GM23338 (cell line): ENCODE results near the gene CCDC127. TPM values are rescaled to one million over a fixed set of nuclear protein-coding genes. Genes with fewer than 3 reads are reported as not detected.
A peak's percentile ranks its signal among the peaks of the same experiment; 100 is the strongest.

Source experiments
- ATAC-seq: fragments of 200-7000 bp; cut with Tn5 transposase; 3 replicates; pipeline ENCODE4 v1.9.1; 2020
- DNase-seq: peaks from one replicate; pipeline ENCODE4 v3.0.0-alpha.2; 2015; ENCODE audit warnings: low spot score
- H2AFZ ChIP-seq: fragments of 200-600 bp; sonication (generic); 2 replicates; pipeline ENCODE4 v1.8.0; 2016; ENCODE audit warnings: antibody characterized with exemption, mild to moderate bottlenecking, moderate library complexity
- H3F3A ChIP-seq: fragments of 200-600 bp; sonication (generic); replicated peaks from 2 replicates; pipeline ENCODE4 v1.8.0; 2017; ENCODE audit warnings: antibody characterized with exemption, mixed run types, low read depth
- H3K27ac ChIP-seq: fragments of 200-600 bp; sonication (generic); 2 replicates; pipeline ENCODE4 v1.6.1; 2016; ENCODE audit warnings: low read depth
- H3K27me3 ChIP-seq: fragments of 200-600 bp; sonication (generic); 2 replicates; pipeline ENCODE4 v1.8.0; 2016; ENCODE audit warnings: mild to moderate bottlenecking, mixed run types, moderate library complexity; ENCODE audit not compliant: insufficient read depth
- H3K36me3 ChIP-seq: fragments of 200-600 bp; sonication (generic); 2 replicates; pipeline ENCODE4 v1.8.0; 2016; ENCODE audit warnings: mild to moderate bottlenecking; ENCODE audit not compliant: insufficient read depth
- H3K4me1 ChIP-seq: fragments of 200-600 bp; sonication (generic); 2 replicates; pipeline ENCODE4 v1.8.0; 2016; ENCODE audit warnings: mild to moderate bottlenecking, moderate library complexity; ENCODE audit not compliant: insufficient read depth
- H3K4me2 ChIP-seq: fragments of 200-600 bp; sonication (generic); 2 replicates; pipeline ENCODE4 v1.7.1; 2017; ENCODE audit warnings: mixed run types
- H3K4me3 ChIP-seq: fragments of 200-600 bp; sonication (generic); 2 replicates; pipeline ENCODE4 v1.6.1; 2016; ENCODE audit warnings: mixed run types
- H3K79me2 ChIP-seq: fragments of 200-600 bp; sonication (generic); replicated peaks from 2 replicates; pipeline ENCODE4 v1.8.0; 2017; ENCODE audit warnings: mild to moderate bottlenecking; ENCODE audit not compliant: insufficient read depth
- H3K9me2 ChIP-seq: fragments of 200-600 bp; sonication (generic); 2 replicates; pipeline ENCODE4 v1.8.0; 2017; ENCODE audit not compliant: insufficient read depth
- H4K20me1 ChIP-seq: fragments of 200-600 bp; sonication (generic); replicated peaks from 2 replicates; pipeline ENCODE4 v1.8.0; 2017; ENCODE audit warnings: mild to moderate bottlenecking; ENCODE audit not compliant: insufficient read depth
- H3K27ac Mint-ChIP-seq: 2 replicates; pipeline ENCODE4 v1.8.0; 2020; ENCODE audit warnings: inconsistent platforms, mild to moderate bottlenecking, moderate library complexity, mixed read lengths
- H3K27me3 Mint-ChIP-seq: 3 replicates; pipeline ENCODE4 v1.8.0; 2022; ENCODE audit warnings: low read depth, mild to moderate bottlenecking, moderate library complexity, mixed read lengths, inconsistent platforms; ENCODE audit not compliant: insufficient read depth, poor library complexity
- H3K36me3 Mint-ChIP-seq: 3 replicates; pipeline ENCODE4 v1.8.0; 2021; ENCODE audit warnings: low read depth, mild to moderate bottlenecking, inconsistent platforms, moderate library complexity, mixed read lengths
- H3K4me1 Mint-ChIP-seq: 3 replicates; pipeline ENCODE4 v1.8.0; 2020; ENCODE audit warnings: mild to moderate bottlenecking, inconsistent platforms, mixed read lengths
- H3K4me3 Mint-ChIP-seq: 3 replicates; pipeline ENCODE4 v1.8.0; 2021; ENCODE audit warnings: moderate library complexity, mild to moderate bottlenecking, inconsistent platforms, mixed read lengths
- H3K9me3 Mint-ChIP-seq: 3 replicates; pipeline ENCODE4 v1.8.0; 2020; ENCODE audit warnings: moderate library complexity, mild to moderate bottlenecking, inconsistent platforms, mixed read lengths
- CREB1 ChIP-seq: fragments of 250-450 bp; sonication (Bioruptor Pico); IDR thresholded peaks from 2 replicates; pipeline ENCODE4 v1.5.0; 2020; ENCODE audit warnings: low read depth, mild to moderate bottlenecking, moderate library complexity
- ETS1 ChIP-seq: IDR thresholded peaks from 2 replicates; pipeline ENCODE4 v1.6.1; 2016; ENCODE audit warnings: antibody characterized with exemption
- EZH2phosphoT487 ChIP-seq: fragments of 200-600 bp; sonication (generic); IDR thresholded peaks from one replicate; pipeline ENCODE4 v1.8.1; 2018; ENCODE audit warnings: antibody characterized with exemption; ENCODE audit not compliant: unreplicated experiment
- JUNB ChIP-seq: IDR thresholded peaks from one replicate; pipeline ENCODE4 v1.6.1; 2016; ENCODE audit warnings: antibody characterized with exemption; ENCODE audit not compliant: unreplicated experiment
- NANOG ChIP-seq: IDR thresholded peaks from 2 replicates; pipeline ENCODE4 v1.6.1; 2016; ENCODE audit warnings: antibody characterized with exemption, borderline replicate concordance
- POLR2AphosphoS5 ChIP-seq: IDR thresholded peaks from 2 replicates; pipeline ENCODE4 v1.6.1; 2016; ENCODE audit warnings: antibody characterized with exemption, low read depth
- REST ChIP-seq: IDR thresholded peaks from one replicate; pipeline ENCODE4 v1.6.1; 2018; ENCODE audit warnings: antibody characterized with exemption; ENCODE audit not compliant: unreplicated experiment
- ZNF114 ChIP-seq: fragments of 250-450 bp; sonication (Bioruptor Pico); IDR thresholded peaks from 2 replicates; pipeline ENCODE4 v1.5.0; 2020; ENCODE audit warnings: mild to moderate bottlenecking, moderate library complexity
- ZNF331 ChIP-seq: fragments of 250-450 bp; sonication (Bioruptor Pico); IDR thresholded peaks from 2 replicates; pipeline ENCODE4 v1.5.0; 2020; ENCODE audit warnings: low read depth, mild to moderate bottlenecking, moderate library complexity
- ZNF462 ChIP-seq: fragments of 250-450 bp; sonication (Bioruptor Pico); IDR thresholded peaks from 2 replicates; pipeline ENCODE4 v1.5.0; 2020; ENCODE audit warnings: mild to moderate bottlenecking, moderate library complexity
- polyA plus RNA-seq: library from polyadenylated mRNA; unstranded; fragments of >200 nt; fragmentation: Nextera tagmentation; extraction: Ambion mirVana; gene quantifications from 2 replicates; pipeline ENCODE4 v1.2.1, GENCODE V29; 2016
- total RNA-seq: library from RNA; depleted of rRNA; stranded (reverse); fragments of >200 nt; shearing (Covaris generic); gene quantifications from 2 replicates; pipeline ENCODE4 v1.2.3, GENCODE V29; 2014
- TF ChIP-seq, protein P1 (sequence below), 2 experiments: fragments of 200-600 bp in 1 of 2; sonication (generic) in 1 of 2; conservative IDR thresholded peaks; 2 replicates each; pipeline versions ENCODE4 v1.5.1 to v1.6.1; 2016 to 2017; ENCODE audit warnings: antibody characterized with exemption in 2 of 2, low read depth in 2 of 2, mild to moderate bottlenecking in 2 of 2, moderate library complexity in 1 of 2

The CCDC127 gene
- total and polyA plus RNA-seq, 2 experiments from 2014 or later = 6.0 to 7.2 TPM

DNA sequence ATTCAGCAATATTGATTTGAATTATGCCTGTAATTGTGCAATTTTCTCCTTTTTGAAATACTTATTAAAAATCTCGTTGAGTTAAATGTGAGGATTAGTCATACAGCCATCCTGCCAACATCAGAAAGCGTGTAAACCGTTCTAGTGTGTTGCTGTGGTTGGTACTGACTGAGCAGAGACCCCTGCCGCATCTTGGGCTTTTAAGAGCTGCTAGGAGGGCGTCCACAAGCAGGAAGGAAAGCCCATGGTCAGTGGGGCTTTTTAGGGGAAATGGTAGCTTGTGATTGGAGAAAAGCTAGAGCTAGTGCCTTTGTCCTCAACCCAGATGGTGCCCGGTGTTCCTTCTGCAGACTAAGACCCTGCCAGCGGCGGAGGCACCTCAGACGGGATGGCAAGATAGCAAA, 1.5 kb upstream of the CCDC127 start (continued):
- TF ChIP-seq JUNB (no peak), EZH2phosphoT487 (no peak)

GRCh38 chr5:218457-219291, 721 bp upstream of the CCDC127 start:
- Histone ChIP-seq H2AFZ (no peak overlapping the region), H3K36me3 (0 out of 2 replicates have a peak, but pooled peaks cover 2% of the 10 kb centered on the region), H3F3A (no peaks in the 10 kb centered on the region), H3K4me3 (peak overlapping the region; percentile 84), H3K27ac (no peak overlapping the region), H3K4me1 (peaks cover 24% of the 10 kb centered on the region), H4K20me1 (peaks cover 32% of the 10 kb centered on the region), H3K27me3 (no peaks in the 10 kb centered on the region), H3K79me2 (peaks cover 63% of the 10 kb centered on the region), H3K4me2 (peak overlapping the region; percentile 76), H3K9me2 (no peaks in the 10 kb centered on the region)
- ATAC-seq = peak; percentile 77
- no peaks in the 10 kb centered on the region; the same call in 2 of the 3 replicates for H3K9me3 Mint-ChIP-seq
- peak overlapping the region; percentile 96 for H3K4me3 Mint-ChIP-seq
- peak; percentile 62 for DNase-seq
- peaks cover 30% of the 10 kb centered on the region for H3K4me1 Mint-ChIP-seq
- H3K27ac Mint-ChIP-seq = no peak overlapping the region
- H3K36me3 Mint-ChIP-seq = peaks cover 28% of the 10 kb centered on the region
- peaks cover 9% of the 10 kb centered on the region for H3K27me3 Mint-ChIP-seq
- TF ChIP-seq JUNB (no peak), REST (no peak), ZNF331 (CRISPR knock-in tag) (no peak), ZNF114 (CRISPR knock-in tag) (no peak), EZH2phosphoT487 (no peak), CREB1 (CRISPR knock-in tag) (no peak), NANOG (no peak), ZNF462 (no peak), POLR2AphosphoS5 (no peak), ETS1 (no peak)
- TF ChIP-seq, protein P1, sequence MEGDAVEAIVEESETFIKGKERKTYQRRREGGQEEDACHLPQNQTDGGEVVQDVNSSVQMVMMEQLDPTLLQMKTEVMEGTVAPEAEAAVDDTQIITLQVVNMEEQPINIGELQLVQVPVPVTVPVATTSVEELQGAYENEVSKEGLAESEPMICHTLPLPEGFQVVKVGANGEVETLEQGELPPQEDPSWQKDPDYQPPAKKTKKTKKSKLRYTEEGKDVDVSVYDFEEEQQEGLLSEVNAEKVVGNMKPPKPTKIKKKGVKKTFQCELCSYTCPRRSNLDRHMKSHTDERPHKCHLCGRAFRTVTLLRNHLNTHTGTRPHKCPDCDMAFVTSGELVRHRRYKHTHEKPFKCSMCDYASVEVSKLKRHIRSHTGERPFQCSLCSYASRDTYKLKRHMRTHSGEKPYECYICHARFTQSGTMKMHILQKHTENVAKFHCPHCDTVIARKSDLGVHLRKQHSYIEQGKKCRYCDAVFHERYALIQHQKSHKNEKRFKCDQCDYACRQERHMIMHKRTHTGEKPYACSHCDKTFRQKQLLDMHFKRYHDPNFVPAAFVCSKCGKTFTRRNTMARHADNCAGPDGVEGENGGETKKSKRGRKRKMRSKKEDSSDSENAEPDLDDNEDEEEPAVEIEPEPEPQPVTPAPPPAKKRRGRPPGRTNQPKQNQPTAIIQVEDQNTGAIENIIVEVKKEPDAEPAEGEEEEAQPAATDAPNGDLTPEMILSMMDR (conservative IDR thresholded peaks at IDR 0.05; ENCODE audit: low read depth in 2 of 2) = no peak
